ENCODE measurements around the gene RPL15.

- TF ChIP-seq CTCF (IDR thresholded peaks at IDR 0.05) (no peak), EP300 (IDR thresholded peaks at IDR 0.05) (no peak)
Measured at GRCh38 chr3:23954144-23954543, 37.2 kb downstream of the RPL15 start.
